HepG2 (cell line): ENCODE data around the gene EPB41. TPM values are rescaled to one million over a fixed set of nuclear protein-coding genes. Genes with fewer than 3 reads are reported as not detected.

Experiments
- AFF4 ChIP-seq: sonication (generic); formaldehyde crosslinking; IDR thresholded peaks from 2 replicates; pipeline ENCODE4 v1.4.0; 2020; ENCODE audit warnings: missing genetic modification reagents
- FLYWCH1 ChIP-seq: sonication (generic); formaldehyde crosslinking; IDR thresholded peaks from 2 replicates; pipeline ENCODE4 v1.8.1; 2023; ENCODE audit warnings: mild to moderate bottlenecking, missing genetic modification reagents
- FOXA3 ChIP-seq: IDR thresholded peaks from 2 replicates; pipeline ENCODE4 v1.6.1; 2016; ENCODE audit warnings: missing genetic modification reagents, missing compliant biosample characterization
- HMGA1 ChIP-seq: sonication (generic); formaldehyde crosslinking; conservative IDR thresholded peaks from 2 replicates; pipeline ENCODE4 v1.4.0; 2020; ENCODE audit warnings: missing genetic modification reagents
- KAT2B ChIP-seq: fragments of 150-350 bp; IDR thresholded peaks from 2 replicates; pipeline ENCODE4 v1.6.1; 2014; ENCODE audit warnings: low read depth, low read length, borderline replicate concordance
- KDM1A ChIP-seq: IDR thresholded peaks from 2 replicates; pipeline ENCODE4 v1.6.1; 2016; ENCODE audit warnings: missing compliant biosample characterization
- MBNL3 ChIP-seq: fragments of 250-450 bp; sonication (Bioruptor Pico); conservative IDR thresholded peaks from 2 replicates; pipeline ENCODE4 v1.8.0; 2022; ENCODE audit warnings: mild to moderate bottlenecking, inconsistent platforms
- PITX1 ChIP-seq: sonication (generic); formaldehyde crosslinking; IDR thresholded peaks from 2 replicates; pipeline ENCODE4 v1.5.1; 2020; ENCODE audit warnings: mild to moderate bottlenecking, missing genetic modification reagents
- PRMT3 ChIP-seq: sonication (generic); formaldehyde crosslinking; IDR thresholded peaks from 2 replicates; pipeline ENCODE4 v1.8.1; 2022; ENCODE audit warnings: low read depth, mild to moderate bottlenecking, moderate library complexity, missing genetic modification reagents, borderline replicate concordance
- SETDB1 ChIP-seq: sonication (generic); formaldehyde crosslinking; IDR thresholded peaks from 2 replicates; pipeline ENCODE4 v1.5.1; 2020; ENCODE audit warnings: missing genetic modification reagents, mild to moderate bottlenecking, borderline replicate concordance
- SNAPC4 ChIP-seq: sonication (generic); formaldehyde crosslinking; IDR thresholded peaks from 2 replicates; pipeline ENCODE4 v1.4.0; 2020; ENCODE audit warnings: mild to moderate bottlenecking, missing genetic modification reagents
- SNRNP70 ChIP-seq: fragments of 200-400 bp; formaldehyde crosslinking; IDR thresholded peaks from 2 replicates; pipeline ENCODE4 v1.6.1; 2017; ENCODE audit warnings: mild to moderate bottlenecking, low read depth, low read length, moderate library complexity
- SP1 ChIP-seq, 2 experiments: fragments of 450-650 bp in 1 of 2; sonication (generic) in 1 of 2; formaldehyde crosslinking in 1 of 2; IDR thresholded peaks; 2 replicates each; pipeline versions ENCODE4 v1.4.0 to v1.6.1; 2016 to 2020; ENCODE audit warnings: missing genetic modification reagents in 1 of 2
- ZBTB26 ChIP-seq: IDR thresholded peaks from 2 replicates; pipeline ENCODE4 v1.6.1; 2016; ENCODE audit warnings: missing compliant biosample characterization, missing genetic modification reagents, borderline replicate concordance
- ZFX ChIP-seq: sonication (generic); formaldehyde crosslinking; IDR thresholded peaks from 2 replicates; pipeline ENCODE4 v1.4.0; 2020; ENCODE audit warnings: mild to moderate bottlenecking, low read depth, missing genetic modification reagents, moderate library complexity
- ZKSCAN1 ChIP-seq: fragments of 150-350 bp; IDR thresholded peaks from 2 replicates; pipeline ENCODE4 v1.6.1; 2014; ENCODE audit warnings: low read length
- ZKSCAN5 ChIP-seq: sonication (generic); formaldehyde crosslinking; IDR thresholded peaks from 2 replicates; pipeline ENCODE4 v1.5.1; 2020; ENCODE audit warnings: mild to moderate bottlenecking, missing genetic modification reagents
- ZNF282 ChIP-seq: fragments of 450-650 bp; IDR thresholded peaks from 2 replicates; pipeline ENCODE4 v1.6.1; 2018; ENCODE audit not compliant: partially characterized antibody
- ZNF33A ChIP-seq: sonication (generic); formaldehyde crosslinking; IDR thresholded peaks from 2 replicates; pipeline ENCODE4 v1.5.1; 2020; ENCODE audit warnings: missing genetic modification reagents, mild to moderate bottlenecking, moderate library complexity, borderline replicate concordance
- ZNF460 ChIP-seq: sonication (generic); formaldehyde crosslinking; IDR thresholded peaks from 2 replicates; pipeline ENCODE4 v1.5.1; 2020; ENCODE audit warnings: missing genetic modification reagents, mild to moderate bottlenecking, borderline replicate concordance
- polyA plus RNA-seq, 8 experiments: library from polyadenylated mRNA; depleted of rRNA in 3 of 8; stranded (reverse) in 7 of 8; unstranded in 1 of 8; fragments of >200 nt; fragmentation: Illumina TruSeq in 4 of 8; extraction: Trizol in 4 of 8; gene quantifications; 2 replicates each; pipeline versions ENCODE4 v1.2.1 to v1.2.3, GENCODE V29; 2011 to 2016; ENCODE audit warnings: low read depth in 4 of 8, missing spikeins in 1 of 8, mixed read lengths in 1 of 8; ENCODE audit not compliant: insufficient read depth in 1 of 8
- total RNA-seq, 5 experiments: library from RNA; depleted of rRNA; stranded (reverse); fragments of >200 nt; fragmentation: Illumina TruSeq; extraction: Trizol; gene quantifications; 2 replicates each; pipeline ENCODE4 v1.2.3, GENCODE V29; 2016; ENCODE audit warnings: low read depth in 1 of 5

Gene EPB41
- total and polyA plus RNA-seq, 2 of the 13 experiments (the other 11 are each of a cell fraction or from before 2014, with no cell fraction given) = 34.5 to 46.7 TPM

GRCh38 chr1:28914228-28915030, at the start of gene EPB41 (continued):
- TF ChIP-seq SNRNP70 (no peak), SNAPC4 (no peak), KAT2B (no peak), ZKSCAN5 (CRISPR knock-in tag) (no peak), FOXA3 (CRISPR knock-in tag) (no peak), ZNF460 (CRISPR knock-in tag) (no peak), ZNF33A (no peak), ZFX (CRISPR knock-in tag) (peak; percentile 62; the same call in 1 of the 2 replicates), PRMT3 (CRISPR knock-in tag) (no peak), ZKSCAN1 (no peak), ZNF282 (no peak), KDM1A (CRISPR knock-in tag) (no peak), MBNL3 (CRISPR knock-in tag) (no peak), SP1 (IDR thresholded peaks at IDR 0.05) (no peak), SP1 (CRISPR knock-in tag; IDR thresholded peaks at IDR 0.05) (peak; percentile 24; the same call in 1 of the 2 replicates), ZBTB26 (no peak), PITX1 (no peak), SETDB1 (CRISPR knock-in tag) (no peak), AFF4 (CRISPR knock-in tag) (no peak), HMGA1 (CRISPR knock-in tag) (no peak), FLYWCH1 (no peak)
